HG03108 (cell line): Measurements from ENCODE around the gene SH2B2.
"Not testable (repeated sequence)": the region's sequence is repeated elsewhere in the genome, so short reads cannot be mapped to it uniquely, and the experiment has no call there.

Source experiments
- ATAC-seq: cut with Tn5 transposase; IDR thresholded peaks from one replicate; pipeline ENCODE4 v1.9.1; 2021; ENCODE audit warnings: moderate library complexity; ENCODE audit not compliant: unreplicated experiment

The SH2B2 gene

DNA sequence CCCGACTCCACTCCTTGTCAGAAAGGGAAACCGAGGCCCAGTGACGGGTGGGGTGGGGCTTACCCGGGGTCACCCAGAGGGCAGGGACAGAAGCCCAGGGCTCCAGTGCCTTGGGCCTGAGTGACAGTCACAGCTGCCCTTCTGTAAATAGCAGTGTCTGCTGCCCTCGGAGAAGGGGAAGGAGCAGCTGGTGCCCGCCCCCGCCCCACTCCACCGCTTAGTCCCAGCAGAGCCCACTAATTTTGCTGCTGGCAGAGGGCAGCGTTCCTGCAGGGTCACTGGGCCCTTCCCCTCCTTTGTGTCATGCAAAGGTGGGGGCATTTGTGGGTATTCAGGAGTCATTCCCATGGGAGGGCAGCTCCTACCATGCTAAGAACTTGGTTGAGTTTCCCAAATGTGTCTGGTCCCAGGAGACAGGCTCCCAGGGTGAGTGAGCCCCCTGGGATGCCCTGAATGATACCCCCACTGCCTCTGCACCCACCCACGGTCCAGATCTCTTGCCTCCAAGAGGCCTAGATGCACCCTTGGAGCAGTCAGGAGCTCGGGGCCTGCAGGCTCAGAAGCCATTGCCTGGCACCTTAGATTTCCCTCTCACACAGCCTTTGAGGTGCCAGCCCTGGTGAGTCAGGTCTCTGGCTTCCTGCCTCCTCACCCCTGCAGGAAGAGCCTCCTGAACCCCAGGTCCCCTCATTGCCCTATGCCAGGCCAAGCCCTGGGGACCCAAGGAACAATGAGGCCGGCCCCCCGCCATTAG is 17.2 kb downstream of the SH2B2 start:
- ATAC-seq: no peak

DNA sequence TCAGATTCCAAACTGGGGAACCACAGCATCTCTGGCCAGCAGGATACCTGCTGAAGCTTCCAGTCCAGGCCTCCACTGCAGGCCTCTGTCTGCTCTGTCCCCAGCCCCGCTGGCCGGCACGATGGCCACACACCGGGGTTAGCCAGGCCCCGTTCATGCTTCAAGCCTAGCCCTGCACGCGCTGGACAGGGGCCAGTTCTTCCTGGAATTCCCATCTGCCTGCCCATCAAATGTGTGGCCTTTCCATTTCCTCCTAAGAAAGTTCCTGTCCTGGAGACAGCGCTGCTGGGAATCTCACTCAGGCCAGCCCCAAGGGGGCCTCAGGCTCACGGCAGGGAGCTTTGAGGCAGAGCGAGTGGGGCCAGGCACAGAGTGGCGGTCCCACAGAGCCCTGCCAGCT is 18.0 kb downstream of the SH2B2 start:
- ATAC-seq: no peak

DNA sequence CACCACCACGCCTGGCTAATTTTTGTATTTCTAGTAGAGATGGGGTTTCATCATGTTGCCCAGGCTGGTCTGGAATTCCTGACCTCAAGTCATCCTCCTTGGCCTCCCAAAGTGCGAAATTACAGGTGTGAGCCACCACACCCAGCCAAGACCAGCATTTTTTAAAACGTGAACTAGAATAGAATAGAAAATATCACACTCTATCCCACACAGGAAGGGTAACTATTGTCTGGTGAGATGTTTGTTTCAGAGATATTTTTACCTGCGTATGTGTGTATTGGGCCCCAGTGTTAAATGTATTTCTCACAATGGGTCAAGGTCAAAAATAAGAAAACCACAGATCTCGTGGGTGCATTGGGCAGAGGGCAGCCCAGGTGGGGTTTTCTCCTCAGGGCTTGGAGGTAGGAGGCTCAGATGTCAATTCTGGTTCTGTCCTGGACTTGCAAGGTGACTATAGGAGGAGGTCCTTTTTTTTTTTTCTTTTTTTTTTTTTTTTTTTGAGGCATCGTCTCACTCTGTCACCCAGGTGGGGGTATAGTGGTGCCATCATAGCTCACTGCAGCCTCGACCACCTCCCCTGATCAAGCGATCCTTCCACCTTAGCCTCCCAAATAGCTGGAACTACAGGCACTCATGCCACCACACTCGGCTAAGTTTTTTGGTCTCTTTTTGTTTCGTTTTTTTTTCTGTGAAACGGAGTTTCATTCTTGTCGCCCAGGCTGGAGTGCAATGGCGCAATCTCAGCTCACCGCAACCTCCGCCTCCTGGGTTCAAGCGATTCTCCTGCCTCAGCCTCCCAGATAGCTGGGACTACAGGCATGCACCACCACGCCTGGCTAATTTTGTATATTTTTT is 19.0 kb downstream of the SH2B2 start:
- peak; percentile 42 for ATAC-seq

DNA sequence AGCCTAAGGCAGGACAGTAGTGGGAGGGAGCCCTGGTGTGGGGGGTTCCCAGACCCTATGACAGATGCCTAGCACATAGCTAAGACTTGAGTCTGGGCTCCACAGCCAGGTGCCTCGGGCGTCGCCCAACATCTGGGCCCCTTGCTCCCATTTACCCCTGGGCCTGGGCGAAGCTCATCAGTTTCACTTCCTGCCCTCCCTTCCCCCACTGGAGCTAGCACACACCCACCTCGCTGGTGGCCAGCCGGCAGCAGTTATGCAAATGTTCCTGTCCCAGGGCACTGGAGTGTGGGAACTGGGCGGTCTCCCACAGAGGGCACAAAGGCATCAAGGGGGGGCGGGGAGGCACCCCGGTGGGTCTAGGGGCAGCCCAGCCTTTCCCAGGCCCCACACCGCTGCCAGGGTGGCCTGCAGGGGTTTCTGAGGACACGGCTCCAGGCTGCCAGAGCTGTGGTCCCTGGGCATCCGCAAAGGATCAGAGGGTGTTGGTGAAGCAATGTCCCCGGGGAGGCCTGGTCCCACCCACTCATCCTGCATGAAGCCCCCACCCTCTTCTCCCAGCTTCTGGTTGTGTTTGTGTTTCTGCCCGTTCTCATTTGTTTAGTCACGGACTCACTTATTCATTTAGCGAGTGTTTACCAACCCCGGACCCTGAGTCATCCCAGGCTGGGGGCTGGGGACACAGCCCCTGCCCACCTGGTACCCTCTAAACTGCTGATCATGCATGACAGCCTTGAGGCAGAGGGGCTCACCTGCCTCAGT is 20.4 kb downstream of the SH2B2 start:
- peak; percentile 68 for ATAC-seq

GRCh38 chr7:102310414-102310815 is 23.7 kb downstream of the SH2B2 start:
- no peak for ATAC-seq

DNA sequence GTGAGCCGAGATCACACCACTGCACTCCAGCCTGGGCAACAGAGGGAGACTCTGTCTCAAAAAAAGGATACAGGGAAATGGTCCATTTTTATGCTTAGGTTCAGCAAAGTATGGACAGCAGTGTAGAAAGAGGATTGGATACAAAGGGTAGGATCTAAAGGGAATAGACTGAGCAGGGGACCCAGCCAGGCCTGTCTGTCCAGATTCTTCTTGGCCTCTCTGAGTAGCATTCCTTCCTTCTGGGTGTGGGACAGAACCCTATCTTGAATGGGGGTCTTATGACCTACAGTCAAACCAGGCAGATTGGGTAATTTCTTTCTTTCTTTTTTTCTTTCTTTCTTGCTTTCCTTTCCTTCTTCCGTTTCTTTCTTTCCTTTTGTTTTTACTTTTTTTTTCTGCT is 25.6 kb downstream of the SH2B2 start:
- ATAC-seq: no peak

GRCh38 chr7:102313997-102314780 is 27.5 kb downstream of the SH2B2 start:
- ATAC-seq: no peak

DNA sequence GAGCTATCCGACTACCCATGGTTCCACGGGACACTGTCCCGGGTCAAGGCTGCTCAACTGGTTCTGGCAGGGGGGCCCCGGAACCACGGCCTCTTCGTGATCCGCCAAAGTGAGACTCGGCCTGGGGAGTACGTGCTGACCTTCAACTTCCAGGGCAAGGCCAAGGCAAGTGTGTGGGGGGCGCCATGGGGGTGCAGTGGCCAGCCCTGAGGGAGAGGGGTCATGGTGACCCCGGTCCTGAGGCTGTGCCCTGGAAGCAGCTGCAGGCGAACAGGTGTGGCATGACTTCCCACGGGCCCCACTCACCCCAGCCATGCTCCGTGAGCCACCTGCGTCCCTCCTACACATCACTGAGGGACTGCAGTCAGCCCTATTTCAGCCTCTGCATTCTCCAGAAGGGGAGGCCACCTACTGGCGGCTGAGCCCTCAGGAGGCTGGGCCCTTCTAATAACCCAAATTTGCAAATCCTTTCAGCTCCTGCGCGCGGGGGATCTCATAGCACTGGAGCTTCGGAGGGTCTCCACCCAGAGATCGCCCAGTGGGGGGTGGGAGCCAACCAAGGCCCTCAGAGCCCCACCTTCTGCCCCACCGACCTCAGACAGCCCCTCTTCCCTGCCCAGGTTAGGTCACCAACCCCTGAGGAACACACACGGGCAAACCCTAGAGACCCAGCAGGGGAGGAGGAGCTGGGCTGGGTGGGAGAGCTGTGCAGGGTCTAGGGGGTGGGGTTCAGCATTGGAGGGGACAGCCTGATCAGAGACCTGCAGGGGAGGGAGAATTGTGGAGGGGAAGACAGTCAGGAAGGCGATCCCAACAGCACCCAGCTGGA is 30.8 kb downstream of the SH2B2 start:
- no peak for ATAC-seq

- no peak for ATAC-seq
These were observed 31.9 kb downstream of the SH2B2 start for GRCh38 chr7:102318482-102318971.

DNA sequence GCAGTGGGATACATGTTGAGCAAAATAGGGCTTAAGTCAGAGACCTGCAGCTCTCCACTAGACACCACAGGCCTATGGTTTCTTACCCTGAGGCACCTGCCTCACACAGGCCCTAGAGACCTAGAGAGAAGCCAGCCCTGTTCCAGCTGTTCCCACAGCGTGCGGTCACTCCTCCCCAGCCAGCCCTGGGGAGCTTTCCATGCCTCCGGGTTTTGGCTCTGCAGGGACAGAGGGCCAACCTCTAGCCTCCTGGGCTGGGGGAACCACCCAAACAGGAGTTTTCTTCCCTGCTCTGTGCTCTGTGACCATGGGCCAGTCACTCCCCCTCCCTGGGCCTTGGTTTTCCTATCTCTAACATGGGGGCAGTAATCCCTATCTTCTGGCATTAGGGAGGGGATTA is 33.0 kb downstream of the SH2B2 start:
- no peak for ATAC-seq

- ATAC-seq: no peak
These were observed 33.5 kb downstream of the SH2B2 start for GRCh38 chr7:102320181-102320580.

DNA sequence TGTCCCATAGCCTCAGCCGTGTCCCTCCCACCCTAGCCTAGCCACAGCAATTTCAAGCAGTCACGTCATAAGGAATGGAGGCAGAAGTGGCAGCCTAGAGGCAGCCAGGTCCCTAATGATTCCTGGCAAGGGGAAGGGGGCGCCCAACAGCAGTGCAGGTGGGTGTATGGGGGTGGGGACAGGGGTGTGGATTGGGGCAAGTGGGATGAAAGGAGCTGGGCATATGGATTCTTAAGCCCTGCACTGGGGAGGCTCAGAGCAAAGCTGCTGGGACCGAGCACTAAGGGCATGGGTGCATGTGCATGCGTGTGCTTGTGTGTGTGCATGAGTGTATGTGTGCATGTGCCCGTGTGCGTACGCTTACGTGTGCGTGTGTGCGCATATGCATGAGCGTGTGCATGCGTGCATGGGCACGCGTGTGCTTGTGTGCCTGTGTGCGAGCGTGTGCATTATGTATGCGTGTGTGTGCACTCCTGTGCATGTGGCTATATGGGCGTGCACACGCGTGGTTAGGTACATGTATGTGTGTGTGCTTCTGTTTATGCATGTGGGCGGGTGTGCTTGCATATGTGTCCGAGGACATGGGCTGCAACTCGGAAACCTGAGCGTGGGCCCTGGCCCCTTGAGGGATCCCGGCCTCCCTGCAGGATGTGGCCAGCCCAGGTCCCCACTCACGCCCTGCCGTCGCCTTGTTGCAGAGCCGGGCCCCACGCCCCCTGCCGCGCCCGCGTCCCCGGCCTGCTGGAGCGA is 34.1 kb downstream of the SH2B2 start:
- ATAC-seq: no peak

- no peak for ATAC-seq
These were observed 34.9 kb downstream of the SH2B2 start for GRCh38 chr7:102321351-102322201.

DNA sequence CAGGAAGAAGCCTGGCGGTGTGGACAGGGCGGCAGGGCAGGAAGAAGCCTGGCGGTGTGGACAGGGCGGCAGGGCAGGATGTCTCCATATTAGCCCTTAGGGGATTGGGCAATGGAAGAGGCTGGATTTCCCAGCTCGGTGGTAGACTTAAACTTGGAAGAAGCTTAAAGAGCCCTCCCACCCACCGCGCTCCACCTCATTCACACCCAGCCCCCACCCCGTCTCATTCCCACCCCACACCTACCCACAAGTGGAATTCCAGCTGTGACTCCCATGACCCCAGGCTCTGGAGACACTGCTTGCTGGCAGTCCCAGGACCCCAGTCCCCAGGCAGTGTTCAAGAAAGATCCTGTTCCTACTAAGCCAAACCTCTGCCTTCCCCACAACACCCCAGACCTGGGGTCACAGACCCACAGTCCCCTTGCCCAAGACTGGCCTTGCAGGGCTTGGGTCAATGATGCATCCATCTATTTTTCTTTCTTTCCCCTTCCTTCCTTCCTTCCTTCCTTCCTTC is 35.6 kb downstream of the SH2B2 start:
- ATAC-seq: no peak

DNA sequence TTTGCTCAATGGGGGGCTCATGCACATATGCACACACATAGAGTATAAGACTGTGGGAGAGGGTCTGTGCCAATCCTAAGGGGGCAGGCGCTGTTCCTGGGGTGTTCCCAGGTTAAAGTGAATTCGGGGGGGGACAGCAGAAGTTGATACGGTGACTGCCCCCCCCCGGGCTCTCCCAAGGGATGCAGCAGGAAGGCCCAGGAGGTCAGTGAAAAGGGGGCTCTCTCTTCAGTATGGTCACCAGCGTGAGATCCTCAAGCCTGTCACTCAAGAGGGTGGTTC is 37.2 kb downstream of the SH2B2 start:
- ATAC-seq: no peak

DNA sequence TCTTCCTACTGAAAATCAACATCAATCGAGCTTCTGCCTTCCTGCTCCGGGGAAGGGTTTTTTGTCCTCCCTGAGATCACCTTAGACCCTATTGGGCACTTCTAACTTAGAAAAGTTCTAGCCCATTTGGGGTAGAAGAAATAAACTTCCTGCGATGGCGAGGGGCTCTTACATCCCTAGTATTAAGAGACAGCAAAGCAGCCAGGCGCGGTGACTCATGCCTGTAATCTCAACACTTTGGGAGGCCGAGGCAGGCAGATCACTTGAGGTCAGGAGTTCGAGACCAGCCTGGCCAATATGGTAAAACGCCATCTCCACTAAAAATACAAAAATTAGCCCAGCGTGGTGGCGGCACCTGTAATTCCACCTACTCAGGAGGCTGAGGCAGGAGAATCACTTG is 38.4 kb downstream of the SH2B2 start:
- not testable (repeated sequence) for ATAC-seq

DNA sequence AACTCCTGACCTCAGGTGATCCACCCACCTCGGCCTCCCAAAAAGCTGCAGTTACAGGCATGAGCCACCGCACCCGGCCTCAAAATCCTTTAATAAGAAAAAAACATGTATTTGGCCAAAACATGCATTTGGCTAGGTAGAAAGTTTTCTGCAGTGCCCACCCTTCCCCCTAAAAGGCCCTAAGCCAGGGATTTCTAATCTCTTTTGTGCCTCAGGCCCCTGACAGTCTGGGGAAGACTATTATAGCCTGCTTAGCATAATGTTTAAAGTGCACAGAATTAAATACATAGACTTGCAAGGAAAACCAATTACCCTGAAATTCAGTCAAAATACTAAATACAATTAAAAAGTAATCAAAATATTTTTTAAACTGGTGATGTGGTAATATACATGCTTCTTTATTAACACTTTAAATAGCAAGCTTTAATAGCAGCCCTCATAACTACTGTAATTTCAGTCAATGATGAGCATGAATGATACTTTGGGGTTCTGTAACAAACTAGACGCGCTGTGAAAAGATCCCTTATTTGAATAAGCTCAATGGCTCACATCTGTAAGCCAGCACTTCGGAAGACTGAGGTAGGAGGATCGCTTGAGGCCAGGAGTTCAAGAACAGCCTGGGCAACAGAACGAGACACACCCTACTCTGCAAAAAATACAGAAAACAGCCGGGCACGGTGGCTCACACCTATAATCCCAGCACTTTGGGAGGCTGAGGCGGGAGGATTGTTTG is 39.7 kb downstream of the SH2B2 start:
- ATAC-seq: no peak
